Endodermal cell (in vitro differentiated cells): Measurements from ENCODE around the gene ANTXRL. TPM values are rescaled to one million over a fixed set of nuclear protein-coding genes. Genes with fewer than 3 reads are reported as not detected.
"Not testable (repeated sequence)": the region's sequence is repeated elsewhere in the genome, so short reads cannot be mapped to it uniquely, and the experiment has no call there.

Experiments used
- DNase-seq: peaks from one replicate; pipeline ENCODE4 v3.0.0-alpha.2; 2017
- H3K27ac ChIP-seq: 2 replicates; pipeline ENCODE4 v1.5.1; 2013; ENCODE audit warnings: mild to moderate bottlenecking, low read depth, low read length, moderate library complexity
- H3K27me3 ChIP-seq: 2 replicates; pipeline ENCODE4 v1.6.1; 2013; ENCODE audit warnings: mild to moderate bottlenecking, low read length, moderate library complexity; ENCODE audit not compliant: insufficient read depth, control insufficient read depth, poor library complexity, severe bottlenecking
- H3K36me3 ChIP-seq: 2 replicates; pipeline ENCODE4 v1.7.0; 2013; ENCODE audit warnings: mild to moderate bottlenecking, low read length, moderate library complexity; ENCODE audit not compliant: control insufficient read depth, insufficient read depth
- H3K4me1 ChIP-seq: one replicate; pipeline ENCODE4 v1.7.0; 2013; ENCODE audit warnings: low read length; ENCODE audit not compliant: control insufficient read depth, insufficient read depth
- H3K4me3 ChIP-seq: 2 replicates; pipeline ENCODE4 v1.5.1; 2013; ENCODE audit warnings: mild to moderate bottlenecking, low read length, moderate library complexity
- H3K9ac ChIP-seq: 2 replicates; pipeline ENCODE4 v1.6.1; 2013; ENCODE audit warnings: mild to moderate bottlenecking, low read length, moderate library complexity; ENCODE audit not compliant: poor library complexity, severe bottlenecking; ENCODE audit errors: extremely low read depth
- H3K9me3 ChIP-seq: 2 replicates; pipeline ENCODE4 v1.6.1; 2013; ENCODE audit warnings: mild to moderate bottlenecking, low read length, moderate library complexity; ENCODE audit not compliant: control insufficient read depth
- H3K27ac Mint-ChIP-seq: 2 replicates; pipeline ENCODE4 v1.8.0; 2020; ENCODE audit warnings: mixed read lengths
- H3K27me3 Mint-ChIP-seq: 2 replicates; pipeline ENCODE4 v1.8.0; 2021; ENCODE audit warnings: mild to moderate bottlenecking, mixed read lengths; ENCODE audit not compliant: insufficient read depth
- H3K36me3 Mint-ChIP-seq: 2 replicates; pipeline ENCODE4 v1.8.0; 2020; ENCODE audit warnings: low read depth, mixed read lengths
- H3K4me1 Mint-ChIP-seq: 2 replicates; pipeline ENCODE4 v1.8.0; 2020; ENCODE audit warnings: mixed read lengths
- H3K4me3 Mint-ChIP-seq: 2 replicates; pipeline ENCODE4 v1.8.0; 2020; ENCODE audit warnings: mild to moderate bottlenecking, moderate library complexity, mixed read lengths
- H3K9me3 Mint-ChIP-seq: 2 replicates; pipeline ENCODE4 v1.8.0; 2020; ENCODE audit warnings: mild to moderate bottlenecking, mixed read lengths
- CTCF ChIP-seq: fragments of 200-600 bp; sonication (generic); conservative IDR thresholded peaks from 2 replicates; pipeline ENCODE4 v1.5.0; 2021; ENCODE audit warnings: antibody characterized with exemption, mild to moderate bottlenecking
- WGBS, 2 experiments: methylation state at CpG; one replicate each; pipeline versions ENCODE4 v1.1.5 to v1.1.7; 2013; ENCODE audit warnings: missing lambda C conversion rate in 2 of 2, mixed read lengths in 1 of 2; ENCODE audit not compliant: insufficient coverage in 1 of 2, insufficient read length in 1 of 2; 5-methylcytosine and 5-hydroxymethylcytosine counted together
- total RNA-seq, 2 donors: library from RNA; stranded (reverse); fragmentation: NEBNext Ultra II Directional in 1 of 2; extraction: Animal tissue kit (Norgen Biotek cat#: 25700) in 1 of 2; gene quantifications; 2 replicates in 1 of 2; 3 replicates in 1 of 2; pipeline ENCODE4 v1.2.1, GENCODE V29; 2021

Gene ANTXRL
- total RNA-seq, 2 donors from 2014 or later = not detected

- Histone ChIP-seq H3K4me1 (no peaks in the 10 kb centered on the region), H3K27me3 (no peaks in the 10 kb centered on the region), H3K36me3 (no peaks in the 10 kb centered on the region), H3K9ac (no peak overlapping the region), H3K9me3 (no peaks in the 10 kb centered on the region), H3K27ac (no peak overlapping the region), H3K4me3 (no peak overlapping the region)
- Mint-ChIP-seq H3K27ac (no peak overlapping the region), H3K4me1 (no peaks in the 10 kb centered on the region), H3K36me3 (no peaks in the 10 kb centered on the region), H3K27me3 (no peaks in the 10 kb centered on the region), H3K4me3 (no peak overlapping the region), H3K9me3 (no peaks in the 10 kb centered on the region)
- DNase-seq = no peak
- TF ChIP-seq CTCF = no peak
- WGBS, 2 experiments = 91 to 97% methylated on average over 3 of the region's 3 CpGs
Observed at GRCh38 chr10:46304062-46304461, 17.3 kb downstream of the ANTXRL start.

- H3K27me3 ChIP-seq, H3K4me3 ChIP-seq, DNase-seq, H3K36me3 ChIP-seq, H3K9me3 ChIP-seq, H3K27ac ChIP-seq, H3K36me3 Mint-ChIP-seq, H3K27me3 Mint-ChIP-seq, H3K9me3 Mint-ChIP-seq, H3K4me3 Mint-ChIP-seq, H3K4me1 Mint-ChIP-seq, H3K9ac ChIP-seq, H3K4me1 ChIP-seq, H3K27ac Mint-ChIP-seq: not testable (repeated sequence)
- WGBS, 2 experiments = 86 to 100% methylated on average over 1 to 5 of the region's 5 CpGs
Observed at GRCh38 chr10:46304671-46305070, 17.9 kb downstream of the ANTXRL start.

GRCh38 chr10:46305079-46305818 lies 18.5 kb downstream of the ANTXRL start:
- Histone ChIP-seq H3K36me3 (no peaks in the 10 kb centered on the region), H3K4me3 (no peak overlapping the region), H3K27me3 (no peaks in the 10 kb centered on the region), H3K27ac (no peak overlapping the region), H3K9ac (no peak overlapping the region), H3K4me1 (no peaks in the 10 kb centered on the region), H3K9me3 (no peaks in the 10 kb centered on the region)
- no peak for TF ChIP-seq CTCF
- Mint-ChIP-seq H3K27me3 (no peaks in the 10 kb centered on the region), H3K9me3 (no peaks in the 10 kb centered on the region), H3K4me1 (no peaks in the 10 kb centered on the region), H3K27ac (no peak overlapping the region), H3K36me3 (no peaks in the 10 kb centered on the region), H3K4me3 (no peak overlapping the region)
- WGBS, 2 experiments = 81 to 93% methylated on average over 7 to 9 of the region's 10 CpGs
- no peak for DNase-seq

GRCh38 chr10:46305986-46306385 lies 19.2 kb downstream of the ANTXRL start:
- H3K9me3 Mint-ChIP-seq = no peaks in the 10 kb centered on the region
- H3K27me3 ChIP-seq = no peaks in the 10 kb centered on the region
- no peaks in the 10 kb centered on the region for H3K4me1 Mint-ChIP-seq
- no peaks in the 10 kb centered on the region for H3K27me3 Mint-ChIP-seq
- 95 to 100% methylated on average over 1 of the region's 1 CpG for WGBS, 2 experiments
- H3K4me3 Mint-ChIP-seq = no peak overlapping the region
- no peak overlapping the region for H3K27ac Mint-ChIP-seq
- DNase-seq = no peak
- no peaks in the 10 kb centered on the region for H3K36me3 ChIP-seq
- TF ChIP-seq CTCF = no peak
- H3K4me1 ChIP-seq = no peaks in the 10 kb centered on the region
- H3K36me3 Mint-ChIP-seq = no peaks in the 10 kb centered on the region
- no peaks in the 10 kb centered on the region for H3K9me3 ChIP-seq
- no peak overlapping the region for H3K27ac ChIP-seq
- no peak overlapping the region for H3K9ac ChIP-seq
- no peak overlapping the region for H3K4me3 ChIP-seq
